Glutamatergic neuron (in vitro differentiated cells): ENCODE data around the gene CTNNA2. TPM values are rescaled to one million over a fixed set of nuclear protein-coding genes. Genes with fewer than 3 reads are reported as not detected.

Experiments
- DNase-seq: peaks from one replicate; pipeline ENCODE4 v3.0.0; 2022
- H3K27ac Mint-ChIP-seq: one replicate; pipeline ENCODE4 v1.8.0; 2020; ENCODE audit warnings: mild to moderate bottlenecking, mixed read lengths, inconsistent platforms; ENCODE audit not compliant: unreplicated experiment
- H3K27me3 Mint-ChIP-seq: one replicate; pipeline ENCODE4 v1.8.0; 2020; ENCODE audit warnings: mild to moderate bottlenecking, moderate library complexity, mixed read lengths, inconsistent platforms; ENCODE audit not compliant: unreplicated experiment
- H3K36me3 Mint-ChIP-seq: one replicate; pipeline ENCODE4 v1.8.0; 2020; ENCODE audit warnings: mild to moderate bottlenecking, mixed read lengths, inconsistent platforms; ENCODE audit not compliant: unreplicated experiment
- H3K4me1 Mint-ChIP-seq: one replicate; pipeline ENCODE4 v1.8.0; 2020; ENCODE audit warnings: mild to moderate bottlenecking, low read depth, mixed read lengths, inconsistent platforms; ENCODE audit not compliant: unreplicated experiment
- H3K4me3 Mint-ChIP-seq: one replicate; pipeline ENCODE4 v1.8.0; 2020; ENCODE audit warnings: mild to moderate bottlenecking, mixed read lengths, inconsistent platforms; ENCODE audit not compliant: unreplicated experiment
- H3K9me3 Mint-ChIP-seq: one replicate; pipeline ENCODE4 v1.8.0; 2020; ENCODE audit warnings: mild to moderate bottlenecking, moderate library complexity, mixed read lengths, inconsistent platforms; ENCODE audit not compliant: unreplicated experiment
- total RNA-seq: library from RNA; stranded (reverse); fragmentation: NEBNext Ultra II Directional; extraction: Animal tissue kit (Norgen Biotek cat#: 25700); gene quantifications from one replicate; pipeline ENCODE4 v1.2.1, GENCODE V29; 2021; ENCODE audit not compliant: unreplicated experiment
- TF ChIP-seq, protein P1 (sequence below): fragments of 200-600 bp; sonication (generic); IDR thresholded peaks from one replicate; pipeline ENCODE4 v1.5.0; 2021; ENCODE audit not compliant: partially characterized antibody, unreplicated experiment

The CTNNA2 gene
- total RNA-seq, 1 donor from 2014 or later, result 76.2 TPM

GRCh38 chr2:80042635-80043034 lies 529.8 kb downstream of the CTNNA2 start:
- Mint-ChIP-seq H3K4me1 (no peaks in the 10 kb centered on the region), H3K9me3 (no peaks in the 10 kb centered on the region), H3K36me3 (no peaks in the 10 kb centered on the region), H3K27ac (no peak overlapping the region), H3K27me3 (peaks cover 8% of the 10 kb centered on the region), H3K4me3 (no peak overlapping the region)
- no peak for DNase-seq
- TF ChIP-seq, protein P1, sequence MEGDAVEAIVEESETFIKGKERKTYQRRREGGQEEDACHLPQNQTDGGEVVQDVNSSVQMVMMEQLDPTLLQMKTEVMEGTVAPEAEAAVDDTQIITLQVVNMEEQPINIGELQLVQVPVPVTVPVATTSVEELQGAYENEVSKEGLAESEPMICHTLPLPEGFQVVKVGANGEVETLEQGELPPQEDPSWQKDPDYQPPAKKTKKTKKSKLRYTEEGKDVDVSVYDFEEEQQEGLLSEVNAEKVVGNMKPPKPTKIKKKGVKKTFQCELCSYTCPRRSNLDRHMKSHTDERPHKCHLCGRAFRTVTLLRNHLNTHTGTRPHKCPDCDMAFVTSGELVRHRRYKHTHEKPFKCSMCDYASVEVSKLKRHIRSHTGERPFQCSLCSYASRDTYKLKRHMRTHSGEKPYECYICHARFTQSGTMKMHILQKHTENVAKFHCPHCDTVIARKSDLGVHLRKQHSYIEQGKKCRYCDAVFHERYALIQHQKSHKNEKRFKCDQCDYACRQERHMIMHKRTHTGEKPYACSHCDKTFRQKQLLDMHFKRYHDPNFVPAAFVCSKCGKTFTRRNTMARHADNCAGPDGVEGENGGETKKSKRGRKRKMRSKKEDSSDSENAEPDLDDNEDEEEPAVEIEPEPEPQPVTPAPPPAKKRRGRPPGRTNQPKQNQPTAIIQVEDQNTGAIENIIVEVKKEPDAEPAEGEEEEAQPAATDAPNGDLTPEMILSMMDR, result no peak

GRCh38 chr2:80048296-80048695 lies 535.4 kb downstream of the CTNNA2 start:
- TF ChIP-seq, protein P1, result no peak
- Mint-ChIP-seq H3K27ac (no peak overlapping the region), H3K27me3 (peaks cover 10% of the 10 kb centered on the region)

DNA sequence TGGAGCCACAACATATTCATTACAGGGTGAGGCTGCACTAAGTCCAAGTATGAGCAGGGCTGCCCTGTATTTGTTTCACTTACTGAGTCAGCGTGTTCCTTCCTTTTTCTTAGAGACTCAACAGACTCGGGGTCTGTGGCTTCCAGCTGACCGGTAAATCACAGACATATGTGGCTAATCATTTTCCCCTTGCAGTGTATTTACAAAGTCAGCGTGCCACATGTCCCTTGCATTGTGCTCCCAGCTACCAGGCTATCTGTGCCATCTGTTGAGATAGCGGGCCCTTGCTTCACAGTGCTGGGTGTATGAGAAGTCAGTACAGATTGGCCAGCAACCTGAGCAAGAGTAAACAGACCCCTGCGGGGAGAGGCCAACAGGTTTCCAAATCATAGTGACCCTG lies 537.4 kb downstream of the CTNNA2 start:
- TF ChIP-seq, protein P1, result no peak
- H3K36me3 Mint-ChIP-seq, result no peaks in the 10 kb centered on the region
- no peak for DNase-seq
- H3K4me1 Mint-ChIP-seq, result peaks cover 17% of the 10 kb centered on the region
- no peaks in the 10 kb centered on the region for H3K9me3 Mint-ChIP-seq
- peaks cover 9% of the 10 kb centered on the region for H3K27me3 Mint-ChIP-seq
- no peak overlapping the region for H3K4me3 Mint-ChIP-seq
- H3K27ac Mint-ChIP-seq, result peak overlapping the region; percentile 54

More at GRCh38 chr2:80048296-80048695, 535.4 kb downstream of the CTNNA2 start:
- Mint-ChIP-seq H3K4me1 (peaks cover 11% of the 10 kb centered on the region), H3K4me3 (no peak overlapping the region), H3K36me3 (no peaks in the 10 kb centered on the region), H3K9me3 (no peaks in the 10 kb centered on the region)
- DNase-seq, result no peak

- DNase-seq, result no peak
- no peak overlapping the region for H3K27ac Mint-ChIP-seq
- no peaks in the 10 kb centered on the region for H3K36me3 Mint-ChIP-seq
- TF ChIP-seq, protein P1, result no peak
- H3K4me1 Mint-ChIP-seq, result peaks cover 17% of the 10 kb centered on the region
- no peak overlapping the region for H3K4me3 Mint-ChIP-seq
- peaks cover 5% of the 10 kb centered on the region for H3K27me3 Mint-ChIP-seq
- no peaks in the 10 kb centered on the region for H3K9me3 Mint-ChIP-seq
These were observed 540.9 kb downstream of the CTNNA2 start for GRCh38 chr2:80053522-80054345.

GRCh38 chr2:80054346-80054675 lies 541.5 kb downstream of the CTNNA2 start:
- H3K27ac Mint-ChIP-seq, result no peak overlapping the region
- H3K36me3 Mint-ChIP-seq, result no peaks in the 10 kb centered on the region
- no peak for DNase-seq
- peaks cover 4% of the 10 kb centered on the region for H3K27me3 Mint-ChIP-seq
- no peak overlapping the region for H3K4me3 Mint-ChIP-seq
- TF ChIP-seq, protein P1, result no peak
- peaks cover 17% of the 10 kb centered on the region for H3K4me1 Mint-ChIP-seq
- no peaks in the 10 kb centered on the region for H3K9me3 Mint-ChIP-seq
